ENCODE data around the gene RAB31. TPM values are rescaled to one million over a fixed set of nuclear protein-coding genes. Genes with fewer than 3 reads are reported as not detected.
"Not testable (repeated sequence)": the region's sequence is repeated elsewhere in the genome, so short reads cannot be mapped to it uniquely, and the experiment has no call there.

Gene RAB31
- total RNA-seq, 1 donor: 47.8 TPM

DNA sequence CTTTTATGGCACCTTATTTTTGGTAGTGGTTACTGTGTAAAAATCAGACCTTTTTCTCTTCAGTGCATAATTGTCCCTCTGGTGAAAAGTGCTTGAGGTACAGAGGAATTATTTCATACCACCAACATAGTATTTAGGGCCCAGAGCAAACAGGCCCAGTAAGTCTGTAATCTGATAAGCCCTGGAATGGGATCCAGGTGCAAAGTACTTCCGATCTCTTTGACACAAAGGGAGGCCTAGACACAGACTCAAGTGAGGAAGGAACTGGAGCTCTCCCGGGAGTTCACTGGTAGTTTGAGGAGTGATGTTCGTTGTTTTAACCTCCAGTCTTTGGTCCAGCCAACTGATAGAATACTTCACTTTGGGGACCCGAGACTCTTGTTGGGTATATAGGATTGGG lies 57.4 kb downstream of the RAB31 start:
- H3K27me3 ChIP-seq (ENCODE audit: insufficient read depth, low read length): no peaks in the 10 kb centered on the region
- H3K4me1 ChIP-seq (ENCODE audit: insufficient read depth, low read length): peaks cover 55% of the 10 kb centered on the region
- no peaks in the 10 kb centered on the region for H3K9me3 ChIP-seq (ENCODE audit: low read depth, low read length)
- H3K4me3 ChIP-seq (ENCODE audit: low read length): no peak overlapping the region

- Histone ChIP-seq H3K4me3 (ENCODE audit: low read length) (no peak overlapping the region), H3K4me1 (ENCODE audit: insufficient read depth, low read length) (peaks cover 55% of the 10 kb centered on the region), H3K9me3 (ENCODE audit: low read depth, low read length) (no peaks in the 10 kb centered on the region), H3K27me3 (ENCODE audit: insufficient read depth, low read length) (no peaks in the 10 kb centered on the region)
Measured at GRCh38 chr18:9766076-9766481, 58.0 kb downstream of the RAB31 start.

DNA sequence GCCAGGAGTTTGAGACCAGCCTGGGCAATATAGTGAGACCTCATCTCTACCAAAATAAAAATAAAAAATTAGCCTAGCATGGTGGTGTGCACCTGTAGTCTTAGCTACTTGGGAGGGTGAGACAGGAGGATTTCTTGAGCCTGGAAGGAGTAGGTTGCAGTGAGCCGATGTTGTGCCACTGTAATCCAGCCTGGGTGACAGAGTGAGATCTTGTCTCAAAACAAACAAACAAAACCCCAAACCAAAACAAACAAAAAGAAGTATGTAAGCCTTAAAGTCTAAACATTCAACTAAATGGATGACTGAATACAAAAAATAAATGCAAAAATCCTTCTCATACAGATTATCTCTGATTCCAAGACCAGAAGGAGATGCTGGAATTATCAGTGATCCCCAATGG lies 58.6 kb downstream of the RAB31 start:
- Histone ChIP-seq H3K4me3 (ENCODE audit: low read length) (no peak overlapping the region), H3K4me1 (ENCODE audit: insufficient read depth, low read length) (peaks cover 55% of the 10 kb centered on the region), H3K9me3 (ENCODE audit: low read depth, low read length) (no peaks in the 10 kb centered on the region), H3K27me3 (ENCODE audit: insufficient read depth, low read length) (no peaks in the 10 kb centered on the region)

DNA sequence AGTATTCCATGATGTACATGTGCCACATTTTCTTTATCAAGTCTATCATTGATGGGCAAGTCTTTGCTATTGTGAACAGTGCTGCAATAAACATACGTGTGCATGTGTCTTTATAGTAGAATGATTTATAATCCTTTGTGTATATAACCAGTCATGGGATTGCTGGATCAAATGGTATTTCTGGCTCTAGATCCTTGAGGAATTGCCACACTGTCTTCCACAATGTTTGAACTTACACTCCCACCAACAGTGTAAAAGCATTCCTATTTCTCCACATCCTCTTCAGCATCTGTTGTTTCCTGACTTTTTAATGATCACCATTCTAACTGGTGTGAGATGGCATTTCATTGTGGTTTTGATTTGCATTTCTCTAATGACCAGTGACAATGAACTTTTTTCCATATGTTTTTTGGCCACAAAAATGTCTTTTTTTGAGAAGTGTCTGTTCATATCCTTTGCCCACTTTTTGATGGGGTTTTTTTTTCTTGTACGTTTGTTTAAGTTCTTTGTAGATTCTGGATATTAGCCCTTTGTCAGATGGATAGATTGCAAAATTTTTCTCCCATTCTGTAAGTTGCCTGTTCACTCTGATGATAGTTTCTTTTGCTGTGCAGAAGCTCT lies 60.1 kb downstream of the RAB31 start:
- H3K27me3 ChIP-seq (ENCODE audit: insufficient read depth, low read length); H3K9me3 ChIP-seq (ENCODE audit: low read depth, low read length); H3K4me3 ChIP-seq (ENCODE audit: low read length): not testable (repeated sequence)
- peaks cover 55% of the 10 kb centered on the region for H3K4me1 ChIP-seq (ENCODE audit: insufficient read depth, low read length)

- not testable (repeated sequence) for H3K9me3 ChIP-seq (ENCODE audit: low read depth, low read length); H3K27me3 ChIP-seq (ENCODE audit: insufficient read depth, low read length); H3K4me3 ChIP-seq (ENCODE audit: low read length)
- H3K4me1 ChIP-seq (ENCODE audit: insufficient read depth, low read length): peaks cover 73% of the 10 kb centered on the region
Measured at GRCh38 chr18:9770111-9770510, 62.0 kb downstream of the RAB31 start.

GRCh38 chr18:9771261-9771976 lies 63.3 kb downstream of the RAB31 start:
- no peaks in the 10 kb centered on the region for H3K9me3 ChIP-seq (ENCODE audit: low read depth, low read length)
- peaks cover 74% of the 10 kb centered on the region for H3K4me1 ChIP-seq (ENCODE audit: insufficient read depth, low read length)
- H3K27me3 ChIP-seq (ENCODE audit: insufficient read depth, low read length): no peaks in the 10 kb centered on the region
- no peak overlapping the region for H3K4me3 ChIP-seq (ENCODE audit: low read length)

GRCh38 chr18:9771977-9772660 lies 64.0 kb downstream of the RAB31 start:
- no peak overlapping the region for H3K4me3 ChIP-seq (ENCODE audit: low read length)
- no peaks in the 10 kb centered on the region for H3K9me3 ChIP-seq (ENCODE audit: low read depth, low read length)
- H3K27me3 ChIP-seq (ENCODE audit: insufficient read depth, low read length): no peaks in the 10 kb centered on the region
- peaks cover 77% of the 10 kb centered on the region for H3K4me1 ChIP-seq (ENCODE audit: insufficient read depth, low read length)

DNA sequence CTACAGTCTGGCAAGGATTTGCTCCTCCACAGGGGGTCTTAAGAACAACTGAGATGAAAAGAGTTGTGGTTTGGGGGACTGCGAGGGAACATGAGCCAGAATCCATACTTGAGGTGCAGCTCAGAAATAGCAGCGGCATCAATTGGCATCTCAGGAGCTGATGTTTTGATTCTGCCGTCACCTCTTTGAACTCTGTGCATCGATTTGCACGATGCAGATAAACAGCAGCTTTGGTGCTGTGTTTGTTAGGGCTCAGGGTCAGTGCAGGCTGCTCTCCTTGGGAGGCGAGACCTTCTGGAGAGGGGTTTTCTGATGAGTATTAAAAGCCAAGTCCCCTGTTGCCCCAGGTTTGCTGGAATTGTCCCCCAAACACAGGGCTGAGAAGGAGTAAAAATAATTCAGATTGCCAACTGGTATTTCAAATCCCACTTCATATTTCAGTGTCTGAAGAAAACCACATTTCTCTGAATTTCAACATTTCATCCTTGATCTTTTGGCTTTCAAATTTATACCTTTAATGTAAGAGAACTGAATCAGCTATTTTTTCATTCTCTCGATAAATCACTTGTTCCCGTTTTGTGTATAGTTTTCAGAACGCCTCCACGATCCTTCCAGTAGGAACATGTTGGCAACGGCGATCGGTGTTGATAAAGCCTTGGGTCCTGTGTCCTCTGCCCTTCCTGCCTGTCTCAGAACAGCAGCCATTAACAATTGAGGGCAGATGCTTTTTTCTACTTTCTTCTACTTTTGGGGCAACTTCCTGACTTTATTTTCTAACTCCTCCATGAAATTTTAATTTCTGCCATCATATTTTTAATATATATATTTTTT lies 65.0 kb downstream of the RAB31 start:
- Histone ChIP-seq H3K4me3 (ENCODE audit: low read length) (no peak overlapping the region), H3K9me3 (ENCODE audit: low read depth, low read length) (no peaks in the 10 kb centered on the region), H3K4me1 (ENCODE audit: insufficient read depth, low read length) (peaks cover 86% of the 10 kb centered on the region), H3K27me3 (ENCODE audit: insufficient read depth, low read length) (no peaks in the 10 kb centered on the region)

- no peak overlapping the region for H3K4me3 ChIP-seq (ENCODE audit: low read length)
- peaks cover 97% of the 10 kb centered on the region for H3K4me1 ChIP-seq (ENCODE audit: insufficient read depth, low read length)
- H3K9me3 ChIP-seq (ENCODE audit: low read depth, low read length): no peaks in the 10 kb centered on the region
- H3K27me3 ChIP-seq (ENCODE audit: insufficient read depth, low read length): no peaks in the 10 kb centered on the region
Measured at GRCh38 chr18:9774150-9774549, 66.0 kb downstream of the RAB31 start.

- Histone ChIP-seq H3K4me3 (ENCODE audit: low read length) (no peak overlapping the region), H3K4me1 (ENCODE audit: insufficient read depth, low read length) (peaks cover 99% of the 10 kb centered on the region), H3K9me3 (ENCODE audit: low read depth, low read length) (no peaks in the 10 kb centered on the region), H3K27me3 (ENCODE audit: insufficient read depth, low read length) (no peaks in the 10 kb centered on the region)
Measured at GRCh38 chr18:9775178-9775577, 67.1 kb downstream of the RAB31 start.

GRCh38 chr18:9779630-9780029 lies 71.5 kb downstream of the RAB31 start:
- Histone ChIP-seq H3K27me3 (ENCODE audit: insufficient read depth, low read length) (no peaks in the 10 kb centered on the region), H3K4me1 (ENCODE audit: insufficient read depth, low read length) (peaks cover 78% of the 10 kb centered on the region), H3K9me3 (ENCODE audit: low read depth, low read length) (no peaks in the 10 kb centered on the region), H3K4me3 (ENCODE audit: low read length) (no peak overlapping the region)

- Histone ChIP-seq H3K9me3 (ENCODE audit: low read depth, low read length) (no peaks in the 10 kb centered on the region), H3K4me1 (ENCODE audit: insufficient read depth, low read length) (peaks cover 51% of the 10 kb centered on the region), H3K27me3 (ENCODE audit: insufficient read depth, low read length) (no peaks in the 10 kb centered on the region), H3K4me3 (ENCODE audit: low read length) (no peak overlapping the region)
Measured at GRCh38 chr18:9782073-9782857, 74.2 kb downstream of the RAB31 start.

DNA sequence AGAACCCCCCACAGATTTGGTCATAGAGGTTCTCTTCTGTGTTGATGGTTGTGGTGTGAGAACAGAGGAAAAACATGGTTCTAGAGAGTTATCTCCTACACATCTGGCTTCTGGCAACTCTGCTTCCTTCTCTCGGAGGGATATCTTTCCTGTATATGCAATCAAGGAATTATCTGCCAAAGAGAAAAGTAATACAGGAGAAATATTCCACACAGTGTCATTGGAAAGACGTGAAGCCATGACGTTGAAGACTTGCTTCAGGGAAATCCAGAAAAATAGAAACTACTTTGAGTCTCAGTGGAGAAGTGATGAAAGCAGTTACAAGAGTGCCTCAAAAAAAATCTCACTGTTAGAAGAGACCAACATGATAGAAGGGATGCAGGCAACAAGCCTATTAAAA lies 78.5 kb downstream of the RAB31 start:
- Histone ChIP-seq H3K4me3 (ENCODE audit: low read length) (no peak overlapping the region), H3K9me3 (ENCODE audit: low read depth, low read length) (no peaks in the 10 kb centered on the region), H3K4me1 (ENCODE audit: insufficient read depth, low read length) (peaks cover 17% of the 10 kb centered on the region)

DNA sequence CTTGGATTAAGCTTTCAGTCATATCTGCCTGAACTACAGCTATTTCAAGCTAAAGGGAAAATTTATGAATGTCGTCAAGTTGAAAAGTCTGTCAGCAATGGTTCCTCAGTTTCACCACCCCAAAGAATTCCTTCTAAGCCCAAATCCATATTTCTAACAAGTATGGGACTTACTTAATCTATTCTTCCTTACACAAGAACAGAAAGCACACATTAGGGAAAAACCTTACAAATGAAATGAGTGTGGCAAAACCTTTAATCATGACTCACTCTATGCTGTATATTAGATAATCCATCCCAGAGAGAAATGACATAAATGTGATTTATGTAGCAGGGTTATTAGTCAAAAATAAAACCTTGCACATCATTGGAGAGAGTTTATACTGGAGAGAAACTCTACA lies 78.9 kb downstream of the RAB31 start:
- H3K9me3 ChIP-seq (ENCODE audit: low read depth, low read length): no peaks in the 10 kb centered on the region
- H3K27me3 ChIP-seq (ENCODE audit: insufficient read depth, low read length): no peaks in the 10 kb centered on the region
- H3K4me3 ChIP-seq (ENCODE audit: low read length): no peak overlapping the region
- peaks cover 15% of the 10 kb centered on the region for H3K4me1 ChIP-seq (ENCODE audit: insufficient read depth, low read length)

More for the DNA sequence above, 78.5 kb downstream of the RAB31 start:
- no peaks in the 10 kb centered on the region for H3K27me3 ChIP-seq (ENCODE audit: insufficient read depth, low read length)
